IMR-90 (cell line): Measurements from ENCODE around the gene ROCK2. TPM values are rescaled to one million over a fixed set of nuclear protein-coding genes. Genes with fewer than 3 reads are reported as not detected.

ENCODE experiments used
- ATAC-seq: fragments of 200-7000 bp; cut with Tn5 transposase; 2 replicates; pipeline ENCODE4 v1.9.1; 2020; ENCODE audit warnings: low read depth, mild to moderate bottlenecking, moderate library complexity
- BruUV-seq: library from RNA; stranded (reverse); fragments of 400-500 nt; replicated peaks from 2 replicates; lab custom pipeline; 2021; lab: Mats Ljungman, UMichigan
- CTCF ChIA-PET: fragments of 300-600 bp; formaldehyde crosslinking; extraction: SDS; loops from one replicate; lab custom pipeline; 2021; ENCODE audit warnings: antibody characterized with exemption; lab: Yijun Ruan, JAX
- POLR2A ChIA-PET: fragments of 300-600 bp; sonication (Branson Sonifier 250); formaldehyde crosslinking; loops from one replicate; lab custom pipeline; 2022; ENCODE audit warnings: antibody characterized with exemption; ENCODE audit not compliant: unreplicated experiment; lab: Charles Lee
- DNase-seq: peaks from one replicate; pipeline ENCODE4 v3.0.0; 2013
- H2AFZ ChIP-seq: replicated peaks from 2 replicates; pipeline ENCODE3; 2013; ENCODE audit warnings: low read length, mild to moderate bottlenecking; ENCODE audit not compliant: poor library complexity
- H2AK5ac ChIP-seq: 2 replicates; pipeline ENCODE4 v1.6.1; 2013; ENCODE audit warnings: low read depth, low read length, inconsistent platforms
- H2AK9ac ChIP-seq: replicated peaks from 2 replicates; pipeline ENCODE3; 2013; ENCODE audit warnings: mild to moderate bottlenecking, low read depth, low read length, moderate library complexity; ENCODE audit not compliant: poor library complexity
- H2BK120ac ChIP-seq: 2 replicates; pipeline ENCODE4 v1.6.1; 2013; ENCODE audit warnings: low read depth, low read length, inconsistent platforms
- H2BK15ac ChIP-seq: 3 replicates; pipeline ENCODE4 v1.6.1; 2013; ENCODE audit warnings: low read depth, low read length, inconsistent platforms
- H2BK20ac ChIP-seq: 2 replicates; pipeline ENCODE4 v1.6.1; 2013; ENCODE audit warnings: low read depth, mild to moderate bottlenecking, inconsistent platforms, low read length, moderate library complexity
- H2BK5ac ChIP-seq: 2 replicates; pipeline ENCODE4 v1.6.1; 2013; ENCODE audit warnings: mild to moderate bottlenecking, low read depth, low read length, inconsistent platforms; ENCODE audit not compliant: poor library complexity, severe bottlenecking
- H3K14ac ChIP-seq: replicated peaks from 2 replicates; pipeline ENCODE4 v1.6.1; 2013; ENCODE audit warnings: low read depth, low read length, inconsistent platforms
- H3K18ac ChIP-seq: 2 replicates; pipeline ENCODE4 v1.6.1; 2013; ENCODE audit warnings: low read depth, low read length, control low read depth
- H3K23ac ChIP-seq: 2 replicates; pipeline ENCODE4 v1.6.1; 2013; ENCODE audit warnings: low read depth, low read length, inconsistent platforms
- H3K27ac ChIP-seq: 2 replicates; pipeline ENCODE4 v1.5.1; 2013; ENCODE audit warnings: mild to moderate bottlenecking, control low read depth, low read length; ENCODE audit not compliant: insufficient read depth
- H3K27me3 ChIP-seq: 2 replicates; pipeline ENCODE4 v1.6.1; 2013; ENCODE audit warnings: low read length; ENCODE audit not compliant: control insufficient read depth, insufficient read depth
- H3K36me3 ChIP-seq: 2 replicates; pipeline ENCODE4 v1.6.1; 2013; ENCODE audit warnings: low read length, mixed read lengths; ENCODE audit not compliant: control insufficient read depth, insufficient read depth
- H3K4ac ChIP-seq: 2 replicates; pipeline ENCODE4 v1.6.1; 2013; ENCODE audit warnings: low read depth, low read length, inconsistent platforms
- H3K4me1 ChIP-seq: 2 replicates; pipeline ENCODE4 v1.6.1; 2013; ENCODE audit warnings: low read length, mixed read lengths; ENCODE audit not compliant: control insufficient read depth, insufficient read depth
- H3K4me2 ChIP-seq: 2 replicates; pipeline ENCODE4 v1.6.1; 2013; ENCODE audit warnings: low read depth, mild to moderate bottlenecking, control low read depth, low read length, moderate library complexity
- H3K4me3 ChIP-seq: 2 replicates; pipeline ENCODE4 v1.5.1; 2013; ENCODE audit warnings: low read depth, mild to moderate bottlenecking, control low read depth, low read length, moderate library complexity; ENCODE audit not compliant: insufficient read depth
- H3K56ac ChIP-seq: 2 replicates; pipeline ENCODE4 v1.6.1; 2013; ENCODE audit warnings: low read length, inconsistent platforms; ENCODE audit not compliant: insufficient read depth; ENCODE audit errors: extremely low read depth
- H3K79me1 ChIP-seq, 2 experiments: 2 replicates each; pipeline ENCODE4 v1.6.1; 2013; ENCODE audit warnings: low read length in 2 of 2, inconsistent platforms in 1 of 2, low read depth in 1 of 2
- H3K9ac ChIP-seq: 2 replicates; pipeline ENCODE4 v1.6.1; 2013; ENCODE audit warnings: low read depth, low read length, control low read depth
- H3K9me1 ChIP-seq: 2 replicates; pipeline ENCODE4 v1.6.1; 2013; ENCODE audit warnings: low read length, inconsistent platforms; ENCODE audit not compliant: insufficient read depth
- H3K9me3 ChIP-seq: 2 replicates; pipeline ENCODE4 v1.6.1; 2013; ENCODE audit warnings: low read length; ENCODE audit not compliant: control insufficient read depth, insufficient read depth
- H4K20me1 ChIP-seq: 2 replicates; pipeline ENCODE4 v1.6.1; 2013; ENCODE audit warnings: low read length, inconsistent platforms; ENCODE audit not compliant: insufficient read depth
- H4K5ac ChIP-seq: 2 replicates; pipeline ENCODE4 v1.6.1; 2013; ENCODE audit warnings: mild to moderate bottlenecking, low read depth, low read length, control low read depth
- H4K8ac ChIP-seq, 2 experiments: 2 replicates each; pipeline ENCODE4 v1.6.1; 2013; ENCODE audit warnings: low read depth in 2 of 2, low read length in 2 of 2, control low read depth in 1 of 2, inconsistent platforms in 1 of 2
- H4K91ac ChIP-seq: 2 replicates; pipeline ENCODE4 v1.6.1; 2013; ENCODE audit warnings: low read depth, low read length, inconsistent platforms; ENCODE audit not compliant: insufficient read depth
- CHD1 ChIP-seq: IDR thresholded peaks from 2 replicates; pipeline ENCODE4 v1.6.1; 2012; ENCODE audit warnings: low read depth, low read length, improper control_type of control experiment
- RFX5 ChIP-seq: IDR thresholded peaks from 2 replicates; pipeline ENCODE4 v1.8.0; 2012; ENCODE audit warnings: low read depth, mild to moderate bottlenecking, low read length, moderate library complexity
- WGBS, 2 experiments: methylation state at CpG; one replicate each; pipeline versions ENCODE4 v1.1.5 to v1.1.7; 2013; ENCODE audit warnings: missing lambda C conversion rate in 2 of 2; ENCODE audit not compliant: insufficient read length in 1 of 2; ENCODE audit errors: extremely low coverage in 2 of 2; 5-methylcytosine and 5-hydroxymethylcytosine counted together
- dilution Hi-C: fragments of 300-500 bp; cut with HindIII; formaldehyde crosslinking; loops from one replicate; pipeline ENCODE4 v1.14.3; 2018; ENCODE audit warnings: low sequenced_read_pairs; ENCODE audit not compliant: unreplicated experiment
- in situ Hi-C: fragments of 300-500 bp; cut with MboI; formaldehyde crosslinking; loops from 3 replicates; pipeline ENCODE4 v1.14.3; 2019; ENCODE audit warnings: low sequenced_read_pairs, inconsistent platforms, mixed read lengths
- intact Hi-C: fragments of 100-400 bp; cut with micrococcal nuclease; formaldehyde crosslinking; loops from 2 replicates; pipeline ENCODE4 v1.10.0; 2022
- polyA plus RNA-seq, 3 experiments: library from polyadenylated mRNA; depleted of rRNA; stranded (reverse); fragments of >200 nt; gene quantifications; 2 replicates each; pipeline ENCODE4 v1.2.3, GENCODE V29; 2012; ENCODE audit warnings: low replicate concordance in 1 of 3
- total RNA-seq: library from RNA; depleted of rRNA; stranded (reverse); fragments of >200 nt; gene quantifications from 2 replicates; pipeline ENCODE4 v1.2.3, GENCODE V29; 2012

ROCK2 gene
- total and polyA plus RNA-seq, 2 of the 4 experiments (the other 2 are of a cell fraction), result 9.0 to 28.3 TPM

DNA sequence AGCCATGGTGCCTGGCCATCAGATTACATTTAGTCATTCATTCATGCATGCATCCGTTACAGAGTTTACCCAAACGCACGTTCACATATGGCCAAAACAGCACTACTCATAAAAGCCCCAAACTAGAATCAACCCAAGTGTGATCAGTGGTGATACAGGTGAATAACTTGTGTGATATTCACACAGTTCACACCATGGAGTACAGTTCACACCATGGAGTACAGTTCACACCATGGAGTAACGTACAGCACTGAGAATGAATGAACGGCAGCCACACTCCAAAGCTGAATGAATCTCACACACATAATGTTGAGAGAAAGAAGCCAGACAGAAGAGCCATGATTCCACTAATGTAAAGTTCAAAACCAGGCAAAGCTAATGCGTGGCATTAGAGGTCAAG is 201.4 kb downstream of the ROCK2 start:
- Histone ChIP-seq H4K91ac (no peak overlapping the region), H2AK5ac (no peak overlapping the region), H2BK5ac (no peak overlapping the region), H2AK9ac (no peak overlapping the region), H3K4me3 (no peak overlapping the region), H3K27ac (no peak overlapping the region), H2BK120ac (no peak overlapping the region), H4K5ac (no peak overlapping the region), H3K36me3 (no peaks in the 10 kb centered on the region), H4K20me1 (no peaks in the 10 kb centered on the region), H3K4me1 (no peaks in the 10 kb centered on the region; the same call in 1 of the 2 replicates), H3K9ac (no peak overlapping the region), H3K18ac (no peak overlapping the region), H3K27me3 (peaks cover 16% of the 10 kb centered on the region), H3K79me1 (no peaks in the 10 kb centered on the region), H3K4me2 (no peak overlapping the region), H3K56ac (no peak overlapping the region), H2BK20ac (no peak overlapping the region), H2BK15ac (no peak overlapping the region), H3K9me3 (peaks cover 9% of the 10 kb centered on the region), H3K14ac (no peak overlapping the region), H3K23ac (no peak overlapping the region), H3K4ac (no peak overlapping the region), H3K9me1 (no peaks in the 10 kb centered on the region; the same call in 1 of the 2 replicates), H2AFZ (no peak overlapping the region), H4K8ac (no peak overlapping the region)
- no TSS peak for BruUV-seq
- in situ Hi-C loops, result loop anchor here (25.0 kb wide), 1 partner anchor 619 kb away; no protein-coding TSS in a partner anchor
- TF ChIP-seq CHD1, result no peak
- TF ChIP-seq RFX5, result no peak
- no CpG with 5 or more reads among the region's 6 CpGs for WGBS, 2 experiments
- DNase-seq, result no peak
- intact Hi-C loops, result no loop called here
- ChIA-PET POLR2A (no interaction called here), CTCF (interaction anchor here (0.7 to 1.8 kb wide), 2 partner anchors 10 kb away, joined by 3 to 8 read pairs; a partner anchor contains a TSS)
- no peak for ATAC-seq
- dilution Hi-C loops, result no loop called here
